Omental fat pad (tissue), 4 donors: ENCODE measurements around the gene PRR5L. TPM values are rescaled to one million over a fixed set of nuclear protein-coding genes. Genes with fewer than 3 reads are reported as not detected.

Experiments used
- ATAC-seq: fragments of 150-250 bp; one replicate; pipeline ENCODE4 v1.9.1; 2016; ENCODE audit warnings: mild to moderate bottlenecking, moderate library complexity; ENCODE audit not compliant: low FRiP score
- DNase-seq: peaks from one replicate; pipeline ENCODE4 v3.0.0-alpha.2; 2019; ENCODE audit warnings: low spot score
- total RNA-seq, 4 donors: library from RNA; depleted of rRNA; stranded (reverse); fragments of >200 nt; gene quantifications; one replicate each; pipeline ENCODE4 v1.1.0, GENCODE V29; 2016
- TF ChIP-seq, protein P1 (sequence below), 3 donors: fragments of 450-650 bp; IDR thresholded peaks; one replicate each; pipeline ENCODE4 v1.5.1; 2016 to 2017; ENCODE audit warnings: antibody characterized with exemption in 3 of 3, mild to moderate bottlenecking in 3 of 3, moderate library complexity in 2 of 3

Gene PRR5L, protein sequence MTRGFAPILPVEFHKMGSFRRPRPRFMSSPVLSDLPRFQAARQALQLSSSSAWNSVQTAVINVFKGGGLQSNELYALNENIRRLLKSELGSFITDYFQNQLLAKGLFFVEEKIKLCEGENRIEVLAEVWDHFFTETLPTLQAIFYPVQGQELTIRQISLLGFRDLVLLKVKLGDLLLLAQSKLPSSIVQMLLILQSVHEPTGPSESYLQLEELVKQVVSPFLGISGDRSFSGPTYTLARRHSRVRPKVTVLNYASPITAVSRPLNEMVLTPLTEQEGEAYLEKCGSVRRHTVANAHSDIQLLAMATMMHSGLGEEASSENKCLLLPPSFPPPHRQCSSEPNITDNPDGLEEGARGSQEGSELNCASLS
- 10 to 100 TPM in 2 of 4 donors, 1 to 10 TPM in 2; 8.7 to 26.8 (median 16.2) TPM for total RNA-seq

DNA sequence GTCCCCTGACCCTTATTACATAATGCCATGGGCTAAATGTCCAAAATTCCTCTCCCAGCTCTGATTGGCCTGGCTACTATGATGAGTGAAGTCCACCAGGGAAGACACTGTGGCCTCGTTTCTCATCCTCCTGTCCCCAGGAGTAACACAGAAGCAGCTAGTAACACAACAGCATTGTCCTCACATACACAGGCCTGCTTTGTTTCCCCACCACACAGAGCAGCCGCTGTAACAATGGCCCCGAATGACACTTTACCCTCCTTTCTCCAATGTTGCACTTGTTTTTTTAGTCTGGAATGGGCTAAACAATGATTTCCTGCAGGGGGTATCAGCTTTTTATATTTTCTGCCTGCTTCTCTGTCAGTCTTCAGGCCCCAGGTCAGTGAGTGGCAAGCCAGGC lies at the start of gene PRR5L:
Gene PRR5L, plus strand, starts transcription at position 363 of the 400 bp plus-strand sequence. CDS start 104,834 bp downstream, outside the sequence.
- TF ChIP-seq, protein P1, sequence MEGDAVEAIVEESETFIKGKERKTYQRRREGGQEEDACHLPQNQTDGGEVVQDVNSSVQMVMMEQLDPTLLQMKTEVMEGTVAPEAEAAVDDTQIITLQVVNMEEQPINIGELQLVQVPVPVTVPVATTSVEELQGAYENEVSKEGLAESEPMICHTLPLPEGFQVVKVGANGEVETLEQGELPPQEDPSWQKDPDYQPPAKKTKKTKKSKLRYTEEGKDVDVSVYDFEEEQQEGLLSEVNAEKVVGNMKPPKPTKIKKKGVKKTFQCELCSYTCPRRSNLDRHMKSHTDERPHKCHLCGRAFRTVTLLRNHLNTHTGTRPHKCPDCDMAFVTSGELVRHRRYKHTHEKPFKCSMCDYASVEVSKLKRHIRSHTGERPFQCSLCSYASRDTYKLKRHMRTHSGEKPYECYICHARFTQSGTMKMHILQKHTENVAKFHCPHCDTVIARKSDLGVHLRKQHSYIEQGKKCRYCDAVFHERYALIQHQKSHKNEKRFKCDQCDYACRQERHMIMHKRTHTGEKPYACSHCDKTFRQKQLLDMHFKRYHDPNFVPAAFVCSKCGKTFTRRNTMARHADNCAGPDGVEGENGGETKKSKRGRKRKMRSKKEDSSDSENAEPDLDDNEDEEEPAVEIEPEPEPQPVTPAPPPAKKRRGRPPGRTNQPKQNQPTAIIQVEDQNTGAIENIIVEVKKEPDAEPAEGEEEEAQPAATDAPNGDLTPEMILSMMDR (IDR thresholded peaks at IDR 0.05) = no peak
- no peak for DNase-seq
- ATAC-seq = no peak

DNA sequence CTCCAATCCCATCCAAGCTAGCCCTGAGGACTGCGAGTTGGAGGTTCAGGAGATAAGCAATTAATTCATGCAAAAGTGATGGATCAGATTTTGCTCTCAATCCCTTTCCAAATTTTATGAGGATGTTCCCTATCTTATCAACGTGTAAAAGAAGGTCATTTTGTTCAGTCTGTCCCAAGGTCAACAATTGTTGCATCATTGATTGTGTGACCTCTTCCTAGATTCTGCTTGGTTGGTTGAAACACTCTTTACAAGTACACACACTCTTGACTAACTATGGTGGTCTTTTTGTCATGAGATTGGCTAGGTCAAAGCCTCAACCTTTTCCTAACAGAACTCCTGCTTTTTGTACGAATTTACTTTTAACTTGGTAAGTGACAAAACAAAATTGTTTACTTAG lies 48.6 kb upstream of the PRR5L start:
- TF ChIP-seq, protein P1 (IDR thresholded peaks at IDR 0.05) = no peak
- DNase-seq = no peak

DNA sequence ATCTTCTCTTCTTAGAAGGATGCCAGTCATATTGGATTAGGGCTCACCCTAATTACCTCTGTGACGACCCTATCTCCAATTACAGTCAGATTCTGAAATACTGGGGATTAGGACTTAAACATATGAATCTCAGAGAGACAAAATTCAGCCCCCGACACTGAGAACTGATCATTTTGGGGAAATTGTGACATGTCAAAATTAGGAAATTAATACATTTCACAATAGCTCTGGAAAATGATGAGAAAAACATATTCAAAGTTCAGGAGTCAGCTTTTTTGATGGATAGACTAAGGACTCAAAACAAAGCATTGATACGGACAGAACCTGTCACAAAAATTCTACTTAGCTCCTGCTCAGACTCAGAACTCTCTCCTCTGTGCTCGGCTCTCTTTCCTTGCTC lies 47.7 kb upstream of the PRR5L start:
- ATAC-seq = no peak
- no peak for DNase-seq
- TF ChIP-seq, protein P1 (IDR thresholded peaks at IDR 0.05) = no peak

More for the DNA sequence above, 48.6 kb upstream of the PRR5L start:
- ATAC-seq = no peak

DNA sequence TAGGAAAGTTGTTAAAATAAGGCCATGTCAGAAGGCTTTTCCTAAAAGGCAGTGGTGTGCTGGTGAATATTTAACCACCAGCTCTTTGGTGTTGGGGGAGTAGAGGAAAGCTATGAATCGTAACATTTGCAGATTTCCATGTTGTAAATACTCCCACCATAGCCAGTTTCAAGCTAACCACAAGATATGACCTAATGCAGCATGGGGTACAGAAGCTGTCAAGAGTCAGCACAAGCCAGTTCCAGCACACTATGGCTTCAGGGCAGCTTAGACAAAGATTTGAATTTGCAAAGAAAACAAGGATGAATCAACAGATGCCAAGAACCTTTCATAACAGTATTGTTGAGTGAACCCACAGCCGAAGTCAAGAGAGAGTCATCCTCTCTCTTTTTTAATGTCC lies 46.8 kb upstream of the PRR5L start:
- TF ChIP-seq, protein P1 (IDR thresholded peaks at IDR 0.05) = no peak
- no peak for ATAC-seq
- no peak for DNase-seq

DNA sequence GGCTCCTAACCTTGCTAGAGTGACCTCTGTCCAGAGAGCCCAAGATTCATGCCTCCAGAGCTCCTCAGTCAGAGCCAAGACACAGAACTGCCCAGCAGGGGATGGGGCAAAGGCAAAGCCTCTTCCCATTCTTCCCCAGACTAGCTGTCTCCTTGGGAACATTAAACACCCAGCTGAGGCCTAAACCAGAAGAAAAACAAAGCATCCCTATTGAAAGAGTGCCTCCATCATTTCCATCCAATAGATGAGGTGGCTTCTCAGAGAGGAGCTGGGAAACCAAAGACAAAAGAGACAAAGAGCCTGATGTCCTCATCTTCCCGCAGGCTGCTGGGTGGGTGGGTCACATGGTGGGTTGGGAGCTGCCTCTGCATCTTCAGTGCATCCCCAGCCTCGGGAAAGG lies 44.3 kb upstream of the PRR5L start:
- DNase-seq (no peak), ATAC-seq (no peak)
- TF ChIP-seq, protein P1 (IDR thresholded peaks at IDR 0.05) = no peak

DNA sequence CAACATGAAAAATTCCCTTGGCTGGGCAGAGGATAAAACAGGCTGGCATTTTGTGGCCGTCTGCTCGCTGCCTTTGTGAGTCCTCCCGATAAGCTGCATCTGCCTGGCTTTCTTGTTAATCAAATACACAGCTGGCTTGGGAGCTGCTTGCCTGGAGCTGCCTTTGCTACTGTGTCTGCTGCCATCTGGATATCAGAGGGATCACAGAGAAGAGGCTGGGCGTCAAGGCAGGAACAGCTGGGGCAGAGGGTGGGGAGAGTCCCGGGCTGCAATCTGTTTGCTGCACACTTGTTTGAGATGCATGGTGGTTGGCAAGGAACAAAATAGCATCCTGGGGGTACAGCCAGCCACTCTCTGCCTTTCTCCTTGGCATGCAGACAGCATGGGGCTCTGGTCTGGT lies 42.9 kb upstream of the PRR5L start:
- ATAC-seq (no peak), DNase-seq (no peak)
- TF ChIP-seq, protein P1 (IDR thresholded peaks at IDR 0.05) = no peak

DNA sequence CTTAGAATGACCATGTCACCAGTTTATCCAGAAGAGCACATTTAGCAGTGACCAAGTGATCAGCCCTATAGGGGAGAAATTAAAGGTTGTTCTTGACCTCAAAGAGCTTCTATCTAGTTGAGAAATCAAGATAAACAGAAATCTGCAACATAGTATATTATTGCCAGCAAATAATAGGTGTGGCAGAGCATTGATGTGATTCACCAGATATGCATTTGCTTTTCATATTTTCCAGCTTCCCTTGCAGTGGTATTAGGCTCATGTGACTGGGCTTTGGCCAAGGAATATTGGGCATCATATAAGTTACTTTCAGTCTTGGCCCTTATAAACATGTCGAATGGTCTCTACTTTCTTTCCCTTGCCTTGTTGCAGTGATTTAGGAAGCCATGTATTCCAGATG lies 41.4 kb upstream of the PRR5L start:
- DNase-seq (no peak), ATAC-seq (no peak)
- TF ChIP-seq, protein P1 (IDR thresholded peaks at IDR 0.05) = no peak
